Mesendoderm (in vitro differentiated cells): ENCODE measurements around the gene FBXO10. TPM values are rescaled to one million over a fixed set of nuclear protein-coding genes. Genes with fewer than 3 reads are reported as not detected.

ENCODE experiments used
- DNase-seq: peaks from one replicate; pipeline ENCODE4 v3.0.0; 2013
- H2AK5ac ChIP-seq: 2 replicates; pipeline ENCODE4 v1.6.1; 2013; ENCODE audit warnings: low read length, inconsistent platforms
- H2BK120ac ChIP-seq: 2 replicates; pipeline ENCODE4 v1.6.1; 2013; ENCODE audit warnings: low read depth, mild to moderate bottlenecking, low read length, moderate library complexity, mixed read lengths
- H2BK15ac ChIP-seq: replicated peaks from 2 replicates; pipeline ENCODE4 v1.6.1; 2013; ENCODE audit warnings: low read depth, mild to moderate bottlenecking, moderate library complexity
- H2BK5ac ChIP-seq: 2 replicates; pipeline ENCODE4 v1.6.1; 2013; ENCODE audit warnings: low read length, inconsistent platforms
- H3K18ac ChIP-seq: 2 replicates; pipeline ENCODE4 v1.6.1; 2013; ENCODE audit warnings: mild to moderate bottlenecking, low read length, mixed read lengths
- H3K23ac ChIP-seq: one replicate; pipeline ENCODE4 v1.6.1; 2013; ENCODE audit warnings: low read length
- H3K27ac ChIP-seq: 2 replicates; pipeline ENCODE4 v1.5.1; 2013; ENCODE audit warnings: low read depth, mild to moderate bottlenecking, inconsistent platforms, low read length, moderate library complexity
- H3K27me3 ChIP-seq: 2 replicates; pipeline ENCODE4 v1.6.1; 2013; ENCODE audit warnings: low read length, control low read depth, mild to moderate bottlenecking, inconsistent platforms; ENCODE audit not compliant: insufficient read depth, poor library complexity
- H3K36me3 ChIP-seq: 2 replicates; pipeline ENCODE4 v1.6.1; 2013; ENCODE audit warnings: low read length, inconsistent platforms; ENCODE audit not compliant: control insufficient read depth, insufficient read depth
- H3K4ac ChIP-seq: one replicate; pipeline ENCODE4 v1.6.1; 2013; ENCODE audit warnings: low read depth, mild to moderate bottlenecking, low read length, moderate library complexity
- H3K4me1 ChIP-seq: 2 replicates; pipeline ENCODE4 v1.6.1; 2013; ENCODE audit warnings: low read depth, low read length, inconsistent platforms; ENCODE audit not compliant: control insufficient read depth
- H3K4me2 ChIP-seq: 2 replicates; pipeline ENCODE4 v1.6.1; 2013; ENCODE audit warnings: low read length
- H3K4me3 ChIP-seq: 2 replicates; pipeline ENCODE4 v1.5.1; 2013; ENCODE audit warnings: mild to moderate bottlenecking, low read length
- H3K56ac ChIP-seq: one replicate; pipeline ENCODE4 v1.6.1; 2013; ENCODE audit warnings: low read length
- H3K79me1 ChIP-seq: 2 replicates; pipeline ENCODE4 v1.6.1; 2013; ENCODE audit warnings: low read length, inconsistent platforms
- H3K79me2 ChIP-seq: 2 replicates; pipeline ENCODE4 v1.6.1; 2013; ENCODE audit warnings: mild to moderate bottlenecking, low read length; ENCODE audit not compliant: control insufficient read depth, insufficient read depth
- H3K9ac ChIP-seq: 2 replicates; pipeline ENCODE4 v1.6.1; 2013; ENCODE audit warnings: low read length, inconsistent platforms
- H4K5ac ChIP-seq: one replicate; pipeline ENCODE4 v1.6.1; 2013; ENCODE audit warnings: low read length
- H4K8ac ChIP-seq: one replicate; pipeline ENCODE4 v1.6.1; 2013; ENCODE audit warnings: low read depth, mild to moderate bottlenecking, control low read depth, low read length, moderate library complexity
- WGBS: extraction: QIAGEN DNeasy Blood & Tissue Kit; methylation state at CpG from one replicate; pipeline ENCODE4 v1.1.7; 2013; ENCODE audit warnings: low lambda C conversion rate, missing lambda C conversion rate; ENCODE audit not compliant: insufficient coverage; ENCODE audit errors: extremely low coverage; 5-methylcytosine and 5-hydroxymethylcytosine counted together
- polyA plus RNA-seq, 2 experiments: library from polyadenylated mRNA; stranded (reverse); fragments of 200-250 nt; gene quantifications; one replicate each; pipeline ENCODE4 v1.2.3, GENCODE V29; 2013

Gene FBXO10, protein sequence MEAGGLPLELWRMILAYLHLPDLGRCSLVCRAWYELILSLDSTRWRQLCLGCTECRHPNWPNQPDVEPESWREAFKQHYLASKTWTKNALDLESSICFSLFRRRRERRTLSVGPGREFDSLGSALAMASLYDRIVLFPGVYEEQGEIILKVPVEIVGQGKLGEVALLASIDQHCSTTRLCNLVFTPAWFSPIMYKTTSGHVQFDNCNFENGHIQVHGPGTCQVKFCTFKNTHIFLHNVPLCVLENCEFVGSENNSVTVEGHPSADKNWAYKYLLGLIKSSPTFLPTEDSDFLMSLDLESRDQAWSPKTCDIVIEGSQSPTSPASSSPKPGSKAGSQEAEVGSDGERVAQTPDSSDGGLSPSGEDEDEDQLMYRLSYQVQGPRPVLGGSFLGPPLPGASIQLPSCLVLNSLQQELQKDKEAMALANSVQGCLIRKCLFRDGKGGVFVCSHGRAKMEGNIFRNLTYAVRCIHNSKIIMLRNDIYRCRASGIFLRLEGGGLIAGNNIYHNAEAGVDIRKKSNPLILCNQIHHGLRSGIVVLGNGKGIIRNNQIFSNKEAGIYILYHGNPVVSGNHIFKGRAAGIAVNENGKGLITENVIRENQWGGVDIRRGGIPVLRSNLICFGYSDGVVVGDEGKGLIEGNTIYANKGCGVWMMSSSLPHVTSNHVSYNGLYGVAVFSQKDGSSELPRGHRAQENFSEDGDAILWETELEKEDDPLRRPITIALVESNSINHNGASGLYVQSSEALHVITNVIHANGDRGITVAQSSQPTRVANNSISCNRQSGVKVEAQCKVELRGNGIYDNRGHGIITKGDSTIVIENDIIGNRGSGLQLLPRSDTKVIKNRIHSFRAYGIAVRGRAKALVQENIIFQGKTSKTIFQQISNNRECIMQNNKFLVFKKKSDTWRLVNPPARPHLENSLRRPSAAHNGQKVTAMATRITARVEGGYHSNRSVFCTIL
- 5.3 TPM for polyA plus RNA-seq (2013, experiment 1 of 2)
- polyA plus RNA-seq (2013, experiment 2 of 2) = 5.3 TPM

GRCh38 chr9:37575921-37576721, at the start of gene FBXO10:
Gene FBXO10, minus strand, starts transcription at chr9:37576380. Its CDS starts 34,612 bp downstream, at chr9:37541768.
- Histone ChIP-seq H4K8ac (peak within 1 kb of the TSS; percentile 58), H3K27ac (peak within 1 kb of the TSS; percentile 51), H3K4me3 (peak within 1 kb of the TSS; percentile 70), H2AK5ac (no peak within 1 kb of the TSS), H4K5ac (no peak within 1 kb of the TSS), H3K4ac (peak within 1 kb of the TSS; percentile 87), H2BK5ac (no peak within 1 kb of the TSS), H2BK120ac (peak within 1 kb of the TSS; percentile 46), H3K36me3 (peaks cover 1% of the 10 kb centered on the region), H3K79me1 (peaks cover 5% of the 10 kb centered on the region), H3K4me2 (peak within 1 kb of the TSS; percentile 83), H3K4me1 (no peaks in the 10 kb centered on the region), H3K23ac (peak within 1 kb of the TSS; percentile 38), H3K9ac (peak within 1 kb of the TSS; percentile 79), H2BK15ac (no peak within 1 kb of the TSS), H3K27me3 (no peaks in the 10 kb centered on the region), H3K18ac (peak within 1 kb of the TSS; percentile 85), H3K79me2 (no peaks in the 10 kb centered on the region), H3K56ac (peak within 1 kb of the TSS; percentile 88)
- no CpG with 5 or more reads among the region's 81 CpGs for WGBS
- DNase-seq = peak; percentile 81

DNA sequence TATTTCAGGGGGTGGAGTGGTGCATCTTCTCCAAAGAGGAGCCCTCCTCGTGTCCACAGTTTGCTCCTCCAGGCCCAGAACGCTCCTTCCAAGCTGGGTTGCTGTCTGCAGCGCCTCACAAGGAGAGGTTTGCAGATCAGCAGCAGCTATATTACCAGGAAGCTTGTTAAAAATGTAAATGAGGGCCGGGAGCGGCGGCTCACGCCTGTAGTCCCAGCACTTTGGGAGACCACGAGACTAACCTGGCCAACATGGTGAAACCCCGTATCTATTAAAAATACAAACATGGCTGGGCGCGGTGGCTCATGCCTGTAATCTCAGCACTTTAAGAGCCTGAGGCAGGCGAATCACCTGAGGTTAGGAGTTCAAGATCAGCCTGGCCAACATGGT, 49.6 kb upstream of the FBXO10 start:
- Histone ChIP-seq H3K27ac (no peak overlapping the region), H4K5ac (no peak overlapping the region), H3K4me2 (no peak overlapping the region), H3K4me1 (no peaks in the 10 kb centered on the region), H3K23ac (no peak overlapping the region), H3K79me2 (no peaks in the 10 kb centered on the region), H3K36me3 (no peaks in the 10 kb centered on the region), H2BK5ac (no peak overlapping the region), H2BK120ac (no peak overlapping the region), H3K56ac (no peak overlapping the region), H3K9ac (no peak overlapping the region), H3K4me3 (no peak overlapping the region), H3K18ac (no peak overlapping the region), H3K79me1 (no peaks in the 10 kb centered on the region), H3K4ac (no peak overlapping the region), H2AK5ac (no peak overlapping the region), H2BK15ac (no peak overlapping the region), H4K8ac (no peak overlapping the region), H3K27me3 (no peaks in the 10 kb centered on the region)
- DNase-seq = no peak
- no CpG with 5 or more reads among the region's 12 CpGs for WGBS

GRCh38 chr9:37625036-37625757, 49.0 kb upstream of the FBXO10 start:
- Histone ChIP-seq H3K18ac (no peak overlapping the region), H3K4ac (no peak overlapping the region), H3K9ac (no peak overlapping the region), H3K4me2 (no peak overlapping the region), H2BK15ac (no peak overlapping the region), H3K4me3 (no peak overlapping the region), H3K4me1 (no peaks in the 10 kb centered on the region), H3K23ac (no peak overlapping the region), H3K27me3 (no peaks in the 10 kb centered on the region), H4K8ac (no peak overlapping the region), H3K56ac (no peak overlapping the region), H2AK5ac (no peak overlapping the region), H2BK5ac (no peak overlapping the region), H3K27ac (no peak overlapping the region), H3K79me1 (no peaks in the 10 kb centered on the region), H4K5ac (no peak overlapping the region), H2BK120ac (no peak overlapping the region), H3K36me3 (no peaks in the 10 kb centered on the region), H3K79me2 (no peaks in the 10 kb centered on the region)
- DNase-seq = no peak
- WGBS = no CpG with 5 or more reads among the region's 5 CpGs

DNA sequence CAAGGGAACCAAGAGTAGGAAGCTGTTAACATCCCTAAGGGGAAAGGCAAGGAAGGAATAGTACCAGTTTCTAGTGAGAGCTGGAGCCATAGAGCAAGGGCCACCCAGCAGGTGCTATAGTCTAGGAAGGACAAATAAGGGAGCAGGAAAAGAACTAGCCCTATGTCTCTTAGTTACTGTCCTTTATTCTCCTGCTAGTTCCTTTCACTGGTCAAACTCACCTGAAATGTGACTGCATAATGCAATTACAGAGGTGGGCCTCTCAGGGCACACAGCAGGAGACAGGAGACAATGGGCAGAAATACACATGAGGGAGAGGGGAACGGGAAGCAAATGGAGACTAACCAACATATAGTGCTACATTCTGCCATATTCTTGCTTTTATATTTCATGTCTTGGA, 47.9 kb upstream of the FBXO10 start:
- Histone ChIP-seq H4K8ac (no peak overlapping the region), H2BK15ac (no peak overlapping the region), H3K4me3 (no peak overlapping the region), H3K36me3 (no peaks in the 10 kb centered on the region), H3K23ac (no peak overlapping the region), H3K9ac (no peak overlapping the region), H3K27ac (no peak overlapping the region), H3K4ac (no peak overlapping the region), H2BK120ac (no peak overlapping the region), H3K4me2 (no peak overlapping the region), H2AK5ac (no peak overlapping the region), H3K56ac (no peak overlapping the region), H4K5ac (no peak overlapping the region), H3K27me3 (no peaks in the 10 kb centered on the region), H3K18ac (no peak overlapping the region), H3K79me1 (no peaks in the 10 kb centered on the region), H2BK5ac (no peak overlapping the region), H3K79me2 (no peaks in the 10 kb centered on the region), H3K4me1 (no peaks in the 10 kb centered on the region)
- WGBS = no CpG with 5 or more reads among the region's 1 CpG
- DNase-seq = no peak

GRCh38 chr9:37623267-37623666, 47.1 kb upstream of the FBXO10 start:
- H3K27me3 ChIP-seq = no peaks in the 10 kb centered on the region
- no peak overlapping the region for H3K56ac ChIP-seq
- no peaks in the 10 kb centered on the region for H3K79me2 ChIP-seq
- no peaks in the 10 kb centered on the region for H3K79me1 ChIP-seq
- no peak overlapping the region for H4K5ac ChIP-seq
- no peak overlapping the region for H3K4ac ChIP-seq
- H3K18ac ChIP-seq = no peak overlapping the region
- no peak overlapping the region for H2BK15ac ChIP-seq
- H3K23ac ChIP-seq = no peak overlapping the region
- H3K4me2 ChIP-seq = no peak overlapping the region
- no peaks in the 10 kb centered on the region for H3K4me1 ChIP-seq
- DNase-seq = no peak
- H3K27ac ChIP-seq = no peak overlapping the region
- no peak overlapping the region for H4K8ac ChIP-seq
- no peak overlapping the region for H3K4me3 ChIP-seq
- no peak overlapping the region for H2BK120ac ChIP-seq
- H2BK5ac ChIP-seq = no peak overlapping the region
- WGBS = no CpG with 5 or more reads among the region's 2 CpGs
- H3K36me3 ChIP-seq = no peaks in the 10 kb centered on the region
- no peak overlapping the region for H3K9ac ChIP-seq
- H2AK5ac ChIP-seq = no peak overlapping the region
